HG03439 (cell line): Measurements from ENCODE around the gene GREB1L.
"Not testable (repeated sequence)": the region's sequence is repeated elsewhere in the genome, so short reads cannot be mapped to it uniquely, and the experiment has no call there.

Experiments
- ATAC-seq: cut with Tn5 transposase; IDR thresholded peaks from one replicate; pipeline ENCODE4 v1.9.1; 2021; ENCODE audit warnings: mild to moderate bottlenecking, moderate library complexity; ENCODE audit not compliant: unreplicated experiment

Gene GREB1L

GRCh38 chr18:21242141-21242779 is at the start of gene GREB1L:
TSS of gene GREB1L (plus strand) at chr18:21242232. CDS start at chr18:21383519, 141,287 bp downstream.
- ATAC-seq, result no peak

- ATAC-seq, result no peak
Observed at GRCh38 chr18:21192308-21192624, 49.8 kb upstream of the GREB1L start.

- no peak for ATAC-seq
Observed at GRCh38 chr18:21194871-21195771, 46.9 kb upstream of the GREB1L start.

- ATAC-seq, result no peak
Observed at GRCh38 chr18:21196426-21196825, 45.6 kb upstream of the GREB1L start.

GRCh38 chr18:21203126-21203525 is 38.9 kb upstream of the GREB1L start:
- no peak for ATAC-seq

GRCh38 chr18:21203542-21204241 is 38.3 kb upstream of the GREB1L start:
- no peak for ATAC-seq

GRCh38 chr18:21205695-21206094 is 36.3 kb upstream of the GREB1L start:
- ATAC-seq, result no peak

- no peak for ATAC-seq
Observed at GRCh38 chr18:21210278-21210677, 31.8 kb upstream of the GREB1L start.

GRCh38 chr18:21210784-21211183 is 31.2 kb upstream of the GREB1L start:
- no peak for ATAC-seq

GRCh38 chr18:21214409-21214808 is 27.6 kb upstream of the GREB1L start:
- ATAC-seq, result not testable (repeated sequence)

- no peak for ATAC-seq
Observed at GRCh38 chr18:21215490-21215889, 26.5 kb upstream of the GREB1L start.

- ATAC-seq, result no peak
Observed at GRCh38 chr18:21218862-21219261, 23.2 kb upstream of the GREB1L start.

GRCh38 chr18:21230436-21230835 is 11.6 kb upstream of the GREB1L start:
- no peak for ATAC-seq

- ATAC-seq, result no peak
Observed at GRCh38 chr18:21241301-21242048, 557 bp upstream of the GREB1L start.

GRCh38 chr18:21242780-21243401 is 859 bp downstream of the GREB1L start:
- ATAC-seq, result no peak

GRCh38 chr18:21254576-21254975 is 12.5 kb downstream of the GREB1L start:
- ATAC-seq, result no peak

GRCh38 chr18:21255211-21255610 is 13.2 kb downstream of the GREB1L start:
- ATAC-seq, result no peak

- ATAC-seq, result no peak
Observed at GRCh38 chr18:21257386-21257785, 15.4 kb downstream of the GREB1L start.

- no peak for ATAC-seq
Observed at GRCh38 chr18:21260621-21261020, 18.6 kb downstream of the GREB1L start.

GRCh38 chr18:21261352-21261751 is 19.3 kb downstream of the GREB1L start:
- ATAC-seq, result no peak

- ATAC-seq, result no peak
Observed at GRCh38 chr18:21262244-21262643, 20.2 kb downstream of the GREB1L start.
